Fibroblast of gingiva (primary cell): ENCODE measurements around the gene TNFAIP2.

ENCODE experiments used
- DNase-seq: peaks from one replicate; pipeline ENCODE4 v3.0.0-alpha.2; 2011; ENCODE audit warnings: low read depth

Gene TNFAIP2

GRCh38 chr14:103122947-103123633 lies at the start of gene TNFAIP2:
TNFAIP2 (plus strand) TSS chr14:103123461; CDS start chr14:103126458, 2,997 bp downstream.
- DNase-seq = no peak

- DNase-seq = no peak
Observed at GRCh38 chr14:103073876-103074728, 49.2 kb upstream of the TNFAIP2 start.

GRCh38 chr14:103074729-103075367 lies 48.4 kb upstream of the TNFAIP2 start:
- DNase-seq = no peak

GRCh38 chr14:103078420-103078749 lies 44.9 kb upstream of the TNFAIP2 start:
- peak; percentile 70 for DNase-seq

GRCh38 chr14:103078860-103079587 lies 44.2 kb upstream of the TNFAIP2 start:
- DNase-seq = no peak

GRCh38 chr14:103081951-103082350 lies 41.3 kb upstream of the TNFAIP2 start:
- DNase-seq = no peak

GRCh38 chr14:103084021-103084919 lies 39.0 kb upstream of the TNFAIP2 start, which contains the start of gene LBHD2:
LBHD2 (plus strand) TSS chr14:103084210; CDS start chr14:103086013, 1,803 bp downstream.
- no peak for DNase-seq

- no peak for DNase-seq
Observed at GRCh38 chr14:103085106-103086091, 37.9 kb upstream of the TNFAIP2 start.

GRCh38 chr14:103086771-103087342 lies 36.4 kb upstream of the TNFAIP2 start:
- DNase-seq = no peak

GRCh38 chr14:103087343-103087835 lies 35.9 kb upstream of the TNFAIP2 start:
- DNase-seq = no peak

GRCh38 chr14:103088921-103089320 lies 34.3 kb upstream of the TNFAIP2 start:
- DNase-seq = no peak

GRCh38 chr14:103089386-103090335 lies 33.6 kb upstream of the TNFAIP2 start:
- DNase-seq = no peak

GRCh38 chr14:103090481-103091020 lies 32.7 kb upstream of the TNFAIP2 start:
- no peak for DNase-seq

- DNase-seq = peak; percentile 50
Observed at GRCh38 chr14:103091041-103091882, 32.0 kb upstream of the TNFAIP2 start.

GRCh38 chr14:103091883-103092222 lies 31.4 kb upstream of the TNFAIP2 start:
- no peak for DNase-seq

GRCh38 chr14:103093856-103094405 lies 29.3 kb upstream of the TNFAIP2 start:
- DNase-seq = no peak
